K562 (cell line): ENCODE data around the gene IL1RL2. TPM values are rescaled to one million over a fixed set of nuclear protein-coding genes. Genes with fewer than 3 reads are reported as not detected.

Experiments used
- ARID3B ChIP-seq: fragments of 250-450 bp; sonication (Bioruptor Pico); IDR thresholded peaks from 2 replicates; pipeline ENCODE4 v1.4.0; 2020; ENCODE audit warnings: borderline replicate concordance
- CC2D1A ChIP-seq: fragments of 450-650 bp; IDR thresholded peaks from 2 replicates; pipeline ENCODE4 v1.6.1; 2017; ENCODE audit warnings: mild to moderate bottlenecking
- ESRRA ChIP-seq: fragments of 450-650 bp; IDR thresholded peaks from 2 replicates; pipeline ENCODE4 v1.6.1; 2014; ENCODE audit warnings: low read depth, mild to moderate bottlenecking, moderate library complexity, borderline replicate concordance
- NRF1 ChIP-seq, 2 experiments: fragments of 450-650 bp; IDR thresholded peaks in 1 of 2; conservative IDR thresholded peaks in 1 of 2; 2 replicates each; pipeline ENCODE4 v1.6.1; 2014; ENCODE audit warnings: mild to moderate bottlenecking in 2 of 2
- PHF8 ChIP-seq: fragments of 200-600 bp; sonication (generic); IDR thresholded peaks from 2 replicates; pipeline ENCODE4 v1.6.1; 2012; ENCODE audit warnings: mixed run types, mild to moderate bottlenecking, inconsistent platforms, low read length, moderate library complexity, borderline replicate concordance
- RBM39 ChIP-seq: fragments of 200-400 bp; formaldehyde crosslinking; optimal IDR thresholded peaks from 2 replicates; pipeline ENCODE3; 2018; ENCODE audit warnings: low read depth, low read length
- TGIF2 ChIP-seq: sonication (generic); formaldehyde crosslinking; IDR thresholded peaks from 2 replicates; pipeline ENCODE4 v1.8.1; 2022; ENCODE audit warnings: mild to moderate bottlenecking, missing genetic modification reagents, moderate library complexity
- ZKSCAN1 ChIP-seq: fragments of 150-350 bp; IDR thresholded peaks from 2 replicates; pipeline ENCODE4 v1.6.1; 2016; ENCODE audit warnings: low read depth, low read length
- ZNF445 ChIP-seq: fragments of 250-450 bp; sonication (Bioruptor Pico); IDR thresholded peaks from 2 replicates; pipeline ENCODE4 v1.4.0; 2020; ENCODE audit warnings: low read depth, mild to moderate bottlenecking, moderate library complexity
- polyA plus RNA-seq, 8 experiments: library from polyadenylated mRNA; depleted of rRNA in 4 of 8; stranded (reverse) in 5 of 8; unstranded in 3 of 8; fragments of >200 nt; fragmentation: Nextera tagmentation in 2 of 8; fragmentation: Illumina TruSeq in 1 of 8; extraction: Ambion mirVana in 2 of 8; extraction: Trizol in 1 of 8; gene quantifications; 2 replicates each; pipeline versions ENCODE4 v1.2.1 to v1.2.3, GENCODE V29; 2011 to 2014; ENCODE audit warnings: inconsistent platforms in 1 of 8, missing spikeins in 1 of 8
- total RNA-seq, 7 experiments: library from RNA; depleted of rRNA in 6 of 7; stranded (reverse); fragments of >200 nt in 6 of 7; fragmentation: Illumina TruSeq in 2 of 7; extraction: Trizol in 2 of 7; gene quantifications; 2 replicates each; pipeline versions ENCODE4 v1.2.1 to v1.2.3, GENCODE V29; 2011 to 2021; ENCODE audit warnings: low replicate concordance in 1 of 7
- TF ChIP-seq, protein P1 (sequence below): fragments of 450-650 bp; IDR thresholded peaks from 2 replicates; pipeline ENCODE4 v1.6.1; 2016; ENCODE audit warnings: mild to moderate bottlenecking, moderate library complexity

The IL1RL2 gene
- total and polyA plus RNA-seq, 9 of the 15 experiments (the other 6 are each of a cell fraction or from before 2014, with no cell fraction given) = not detected

DNA sequence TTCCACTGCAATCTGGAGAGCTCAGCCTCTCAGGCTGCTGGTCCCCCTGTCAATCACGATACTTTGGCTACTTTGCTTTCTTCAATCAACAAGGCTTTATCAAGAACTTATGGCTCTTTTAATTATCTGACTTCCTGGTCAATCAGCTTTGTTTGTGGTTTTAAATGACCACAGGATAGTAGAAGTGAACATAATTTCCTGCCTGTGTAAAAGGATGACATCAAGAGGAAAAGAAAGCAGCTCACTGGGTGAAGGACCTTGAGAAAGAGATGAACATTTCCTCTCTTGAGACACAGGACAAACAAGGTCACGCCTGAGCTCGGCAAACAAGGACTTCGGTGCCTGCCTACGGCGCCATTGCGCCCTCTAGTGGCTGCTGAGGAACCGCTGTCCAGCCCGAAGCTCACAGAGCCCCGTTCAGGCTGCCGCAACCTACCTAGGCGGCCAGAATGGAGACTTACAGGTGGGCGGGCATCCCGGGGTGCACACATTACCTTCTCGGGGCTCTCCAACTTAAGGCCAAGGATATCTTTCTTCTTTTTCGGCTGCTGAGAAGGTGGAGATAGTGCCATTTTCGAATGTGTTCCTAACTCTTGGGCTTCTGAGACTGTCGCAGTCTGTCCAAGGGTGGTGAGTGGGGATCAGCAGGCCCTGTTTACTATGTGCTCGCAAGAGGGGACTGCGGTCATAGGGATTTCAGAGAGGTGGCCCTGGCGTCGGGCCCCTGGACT, 54.0 kb downstream of the IL1RL2 start (continued):
- TF ChIP-seq, protein P1, sequence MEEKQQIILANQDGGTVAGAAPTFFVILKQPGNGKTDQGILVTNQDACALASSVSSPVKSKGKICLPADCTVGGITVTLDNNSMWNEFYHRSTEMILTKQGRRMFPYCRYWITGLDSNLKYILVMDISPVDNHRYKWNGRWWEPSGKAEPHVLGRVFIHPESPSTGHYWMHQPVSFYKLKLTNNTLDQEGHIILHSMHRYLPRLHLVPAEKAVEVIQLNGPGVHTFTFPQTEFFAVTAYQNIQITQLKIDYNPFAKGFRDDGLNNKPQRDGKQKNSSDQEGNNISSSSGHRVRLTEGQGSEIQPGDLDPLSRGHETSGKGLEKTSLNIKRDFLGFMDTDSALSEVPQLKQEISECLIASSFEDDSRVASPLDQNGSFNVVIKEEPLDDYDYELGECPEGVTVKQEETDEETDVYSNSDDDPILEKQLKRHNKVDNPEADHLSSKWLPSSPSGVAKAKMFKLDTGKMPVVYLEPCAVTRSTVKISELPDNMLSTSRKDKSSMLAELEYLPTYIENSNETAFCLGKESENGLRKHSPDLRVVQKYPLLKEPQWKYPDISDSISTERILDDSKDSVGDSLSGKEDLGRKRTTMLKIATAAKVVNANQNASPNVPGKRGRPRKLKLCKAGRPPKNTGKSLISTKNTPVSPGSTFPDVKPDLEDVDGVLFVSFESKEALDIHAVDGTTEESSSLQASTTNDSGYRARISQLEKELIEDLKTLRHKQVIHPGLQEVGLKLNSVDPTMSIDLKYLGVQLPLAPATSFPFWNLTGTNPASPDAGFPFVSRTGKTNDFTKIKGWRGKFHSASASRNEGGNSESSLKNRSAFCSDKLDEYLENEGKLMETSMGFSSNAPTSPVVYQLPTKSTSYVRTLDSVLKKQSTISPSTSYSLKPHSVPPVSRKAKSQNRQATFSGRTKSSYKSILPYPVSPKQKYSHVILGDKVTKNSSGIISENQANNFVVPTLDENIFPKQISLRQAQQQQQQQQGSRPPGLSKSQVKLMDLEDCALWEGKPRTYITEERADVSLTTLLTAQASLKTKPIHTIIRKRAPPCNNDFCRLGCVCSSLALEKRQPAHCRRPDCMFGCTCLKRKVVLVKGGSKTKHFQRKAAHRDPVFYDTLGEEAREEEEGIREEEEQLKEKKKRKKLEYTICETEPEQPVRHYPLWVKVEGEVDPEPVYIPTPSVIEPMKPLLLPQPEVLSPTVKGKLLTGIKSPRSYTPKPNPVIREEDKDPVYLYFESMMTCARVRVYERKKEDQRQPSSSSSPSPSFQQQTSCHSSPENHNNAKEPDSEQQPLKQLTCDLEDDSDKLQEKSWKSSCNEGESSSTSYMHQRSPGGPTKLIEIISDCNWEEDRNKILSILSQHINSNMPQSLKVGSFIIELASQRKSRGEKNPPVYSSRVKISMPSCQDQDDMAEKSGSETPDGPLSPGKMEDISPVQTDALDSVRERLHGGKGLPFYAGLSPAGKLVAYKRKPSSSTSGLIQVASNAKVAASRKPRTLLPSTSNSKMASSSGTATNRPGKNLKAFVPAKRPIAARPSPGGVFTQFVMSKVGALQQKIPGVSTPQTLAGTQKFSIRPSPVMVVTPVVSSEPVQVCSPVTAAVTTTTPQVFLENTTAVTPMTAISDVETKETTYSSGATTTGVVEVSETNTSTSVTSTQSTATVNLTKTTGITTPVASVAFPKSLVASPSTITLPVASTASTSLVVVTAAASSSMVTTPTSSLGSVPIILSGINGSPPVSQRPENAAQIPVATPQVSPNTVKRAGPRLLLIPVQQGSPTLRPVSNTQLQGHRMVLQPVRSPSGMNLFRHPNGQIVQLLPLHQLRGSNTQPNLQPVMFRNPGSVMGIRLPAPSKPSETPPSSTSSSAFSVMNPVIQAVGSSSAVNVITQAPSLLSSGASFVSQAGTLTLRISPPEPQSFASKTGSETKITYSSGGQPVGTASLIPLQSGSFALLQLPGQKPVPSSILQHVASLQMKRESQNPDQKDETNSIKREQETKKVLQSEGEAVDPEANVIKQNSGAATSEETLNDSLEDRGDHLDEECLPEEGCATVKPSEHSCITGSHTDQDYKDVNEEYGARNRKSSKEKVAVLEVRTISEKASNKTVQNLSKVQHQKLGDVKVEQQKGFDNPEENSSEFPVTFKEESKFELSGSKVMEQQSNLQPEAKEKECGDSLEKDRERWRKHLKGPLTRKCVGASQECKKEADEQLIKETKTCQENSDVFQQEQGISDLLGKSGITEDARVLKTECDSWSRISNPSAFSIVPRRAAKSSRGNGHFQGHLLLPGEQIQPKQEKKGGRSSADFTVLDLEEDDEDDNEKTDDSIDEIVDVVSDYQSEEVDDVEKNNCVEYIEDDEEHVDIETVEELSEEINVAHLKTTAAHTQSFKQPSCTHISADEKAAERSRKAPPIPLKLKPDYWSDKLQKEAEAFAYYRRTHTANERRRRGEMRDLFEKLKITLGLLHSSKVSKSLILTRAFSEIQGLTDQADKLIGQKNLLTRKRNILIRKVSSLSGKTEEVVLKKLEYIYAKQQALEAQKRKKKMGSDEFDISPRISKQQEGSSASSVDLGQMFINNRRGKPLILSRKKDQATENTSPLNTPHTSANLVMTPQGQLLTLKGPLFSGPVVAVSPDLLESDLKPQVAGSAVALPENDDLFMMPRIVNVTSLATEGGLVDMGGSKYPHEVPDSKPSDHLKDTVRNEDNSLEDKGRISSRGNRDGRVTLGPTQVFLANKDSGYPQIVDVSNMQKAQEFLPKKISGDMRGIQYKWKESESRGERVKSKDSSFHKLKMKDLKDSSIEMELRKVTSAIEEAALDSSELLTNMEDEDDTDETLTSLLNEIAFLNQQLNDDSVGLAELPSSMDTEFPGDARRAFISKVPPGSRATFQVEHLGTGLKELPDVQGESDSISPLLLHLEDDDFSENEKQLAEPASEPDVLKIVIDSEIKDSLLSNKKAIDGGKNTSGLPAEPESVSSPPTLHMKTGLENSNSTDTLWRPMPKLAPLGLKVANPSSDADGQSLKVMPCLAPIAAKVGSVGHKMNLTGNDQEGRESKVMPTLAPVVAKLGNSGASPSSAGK = no peak
- TF ChIP-seq ARID3B (CRISPR knock-in tag) = no peak
- TF ChIP-seq TGIF2 (CRISPR knock-in tag) = no peak
- peak; percentile 69; the same call in 1 of the 2 replicates for TF ChIP-seq ZKSCAN1
- no peak for TF ChIP-seq ZNF445 (CRISPR knock-in tag)
- TF ChIP-seq RBM39 = no peak
- no peak for TF ChIP-seq PHF8
- TF ChIP-seq ESRRA = peak; percentile 98
- no peak for TF ChIP-seq NRF1 (conservative IDR thresholded peaks at IDR 0.05 in 1 of 2, IDR thresholded peaks at IDR 0.05 in 1 of 2)
- TF ChIP-seq CC2D1A = peak; percentile 58; the same call in 1 of the 2 replicates
